ENCODE results near the gene SNAP91.
"Not testable (repeated sequence)": the region's sequence is repeated elsewhere in the genome, so short reads cannot be mapped to it uniquely, and the experiment has no call there.

Gene SNAP91

GRCh38 chr6:83615025-83615999 lies 93.6 kb downstream of the SNAP91 start:
- peak; percentile 5 for DNase-seq (ENCODE audit: low spot score)

GRCh38 chr6:83613378-83613777 lies 95.5 kb downstream of the SNAP91 start:
- no peak for DNase-seq (ENCODE audit: low spot score)

- DNase-seq (ENCODE audit: low spot score): no peak
Observed at GRCh38 chr6:83609248-83609647, 99.7 kb downstream of the SNAP91 start.

- no peak for DNase-seq (ENCODE audit: low spot score)
Observed at GRCh38 chr6:83605517-83605916, 103.4 kb downstream of the SNAP91 start.

- DNase-seq (ENCODE audit: low spot score): no peak
Observed at GRCh38 chr6:83603551-83603950, 105.3 kb downstream of the SNAP91 start.

- DNase-seq (ENCODE audit: low spot score): peak; percentile 26
Observed at GRCh38 chr6:83601119-83601518, 107.8 kb downstream of the SNAP91 start.

- no peak for DNase-seq (ENCODE audit: low spot score)
Observed at GRCh38 chr6:83600459-83600858, 108.4 kb downstream of the SNAP91 start.

- DNase-seq (ENCODE audit: low spot score): no peak
Observed at GRCh38 chr6:83597511-83597910, 111.4 kb downstream of the SNAP91 start.

- no peak for DNase-seq (ENCODE audit: low spot score)
Observed at GRCh38 chr6:83597051-83597450, 111.8 kb downstream of the SNAP91 start.

- no peak for DNase-seq (ENCODE audit: low spot score)
Observed at GRCh38 chr6:83594941-83595340, 114.0 kb downstream of the SNAP91 start.

GRCh38 chr6:83593395-83593785 lies 115.5 kb downstream of the SNAP91 start:
- DNase-seq (ENCODE audit: low spot score): no peak

GRCh38 chr6:83592770-83593394 lies 116.0 kb downstream of the SNAP91 start:
- no peak for DNase-seq (ENCODE audit: low spot score)

- DNase-seq (ENCODE audit: low spot score): no peak
Observed at GRCh38 chr6:83590416-83590815, 118.5 kb downstream of the SNAP91 start.

GRCh38 chr6:83589076-83589475 lies 119.8 kb downstream of the SNAP91 start:
- no peak for DNase-seq (ENCODE audit: low spot score)

- DNase-seq (ENCODE audit: low spot score): no peak
Observed at GRCh38 chr6:83578057-83578456, 130.8 kb downstream of the SNAP91 start.

- no peak for DNase-seq (ENCODE audit: low spot score)
Observed at GRCh38 chr6:83574783-83575182, 134.1 kb downstream of the SNAP91 start.

GRCh38 chr6:83571663-83572185 lies 137.2 kb downstream of the SNAP91 start:
- DNase-seq (ENCODE audit: low spot score): not testable (repeated sequence)

- no peak for DNase-seq (ENCODE audit: low spot score)
Observed at GRCh38 chr6:83558975-83559374, 149.9 kb downstream of the SNAP91 start.

- no peak for DNase-seq (ENCODE audit: low spot score)
Observed at GRCh38 chr6:83556871-83557270, 152.0 kb downstream of the SNAP91 start.

- not testable (repeated sequence) for DNase-seq (ENCODE audit: low spot score)
Observed at GRCh38 chr6:83551748-83552147, 157.2 kb downstream of the SNAP91 start.

- DNase-seq (ENCODE audit: low spot score): not testable (repeated sequence)
Observed at GRCh38 chr6:83550482-83550881, 158.4 kb downstream of the SNAP91 start.

- no peak for DNase-seq (ENCODE audit: low spot score)
Observed at GRCh38 chr6:83546636-83547035, 162.3 kb downstream of the SNAP91 start.

GRCh38 chr6:83539678-83540077 lies 169.2 kb downstream of the SNAP91 start:
- DNase-seq (ENCODE audit: low spot score): no peak
